ENCODE measurements around the gene PTPRD.

DNA sequence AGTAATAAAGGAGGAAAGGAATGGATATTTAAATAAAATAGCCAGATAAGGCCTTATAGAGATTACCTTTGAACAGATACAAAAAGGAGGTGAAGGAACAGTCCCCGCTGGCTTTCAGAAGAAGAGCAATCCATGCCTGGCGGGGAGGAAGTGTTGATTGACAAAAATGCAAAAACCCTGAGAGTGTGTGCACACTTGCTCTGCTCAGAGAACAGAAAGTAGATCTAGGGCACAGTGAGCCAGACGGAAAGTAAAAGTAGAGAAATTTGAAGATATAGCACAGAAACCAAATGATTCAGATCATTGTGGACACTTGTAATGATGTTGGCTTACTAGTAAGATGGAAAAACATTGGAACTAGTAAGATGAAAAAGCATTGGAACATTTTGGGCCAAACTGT is 720.6 kb downstream of the PTPRD start:
- TF ChIP-seq POLR2AphosphoS5 (IDR thresholded peaks at IDR 0.05; ENCODE audit: low read depth, low read length): no peak
- TF ChIP-seq, protein P1, sequence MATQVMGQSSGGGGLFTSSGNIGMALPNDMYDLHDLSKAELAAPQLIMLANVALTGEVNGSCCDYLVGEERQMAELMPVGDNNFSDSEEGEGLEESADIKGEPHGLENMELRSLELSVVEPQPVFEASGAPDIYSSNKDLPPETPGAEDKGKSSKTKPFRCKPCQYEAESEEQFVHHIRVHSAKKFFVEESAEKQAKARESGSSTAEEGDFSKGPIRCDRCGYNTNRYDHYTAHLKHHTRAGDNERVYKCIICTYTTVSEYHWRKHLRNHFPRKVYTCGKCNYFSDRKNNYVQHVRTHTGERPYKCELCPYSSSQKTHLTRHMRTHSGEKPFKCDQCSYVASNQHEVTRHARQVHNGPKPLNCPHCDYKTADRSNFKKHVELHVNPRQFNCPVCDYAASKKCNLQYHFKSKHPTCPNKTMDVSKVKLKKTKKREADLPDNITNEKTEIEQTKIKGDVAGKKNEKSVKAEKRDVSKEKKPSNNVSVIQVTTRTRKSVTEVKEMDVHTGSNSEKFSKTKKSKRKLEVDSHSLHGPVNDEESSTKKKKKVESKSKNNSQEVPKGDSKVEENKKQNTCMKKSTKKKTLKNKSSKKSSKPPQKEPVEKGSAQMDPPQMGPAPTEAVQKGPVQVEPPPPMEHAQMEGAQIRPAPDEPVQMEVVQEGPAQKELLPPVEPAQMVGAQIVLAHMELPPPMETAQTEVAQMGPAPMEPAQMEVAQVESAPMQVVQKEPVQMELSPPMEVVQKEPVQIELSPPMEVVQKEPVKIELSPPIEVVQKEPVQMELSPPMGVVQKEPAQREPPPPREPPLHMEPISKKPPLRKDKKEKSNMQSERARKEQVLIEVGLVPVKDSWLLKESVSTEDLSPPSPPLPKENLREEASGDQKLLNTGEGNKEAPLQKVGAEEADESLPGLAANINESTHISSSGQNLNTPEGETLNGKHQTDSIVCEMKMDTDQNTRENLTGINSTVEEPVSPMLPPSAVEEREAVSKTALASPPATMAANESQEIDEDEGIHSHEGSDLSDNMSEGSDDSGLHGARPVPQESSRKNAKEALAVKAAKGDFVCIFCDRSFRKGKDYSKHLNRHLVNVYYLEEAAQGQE (IDR thresholded peaks at IDR 0.05; ENCODE audit: insufficient read depth in 1 of 2, low read depth in 2 of 2, low read length in 2 of 2): no peak

All from PFSK-1 (cell line).